CD4-positive, alpha-beta T cell treated with Interleukin-4 for 1 hour (primary cell): ENCODE results near the gene VDAC1.
"Not testable (repeated sequence)": the region's sequence is repeated elsewhere in the genome, so short reads cannot be mapped to it uniquely, and the experiment has no call there.

ENCODE experiments used
- DNase-seq, 2 donors: peaks; one replicate each; pipeline ENCODE4 v3.0.0-alpha.2; 2020 to 2022

The VDAC1 gene, protein sequence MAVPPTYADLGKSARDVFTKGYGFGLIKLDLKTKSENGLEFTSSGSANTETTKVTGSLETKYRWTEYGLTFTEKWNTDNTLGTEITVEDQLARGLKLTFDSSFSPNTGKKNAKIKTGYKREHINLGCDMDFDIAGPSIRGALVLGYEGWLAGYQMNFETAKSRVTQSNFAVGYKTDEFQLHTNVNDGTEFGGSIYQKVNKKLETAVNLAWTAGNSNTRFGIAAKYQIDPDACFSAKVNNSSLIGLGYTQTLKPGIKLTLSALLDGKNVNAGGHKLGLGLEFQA

DNA sequence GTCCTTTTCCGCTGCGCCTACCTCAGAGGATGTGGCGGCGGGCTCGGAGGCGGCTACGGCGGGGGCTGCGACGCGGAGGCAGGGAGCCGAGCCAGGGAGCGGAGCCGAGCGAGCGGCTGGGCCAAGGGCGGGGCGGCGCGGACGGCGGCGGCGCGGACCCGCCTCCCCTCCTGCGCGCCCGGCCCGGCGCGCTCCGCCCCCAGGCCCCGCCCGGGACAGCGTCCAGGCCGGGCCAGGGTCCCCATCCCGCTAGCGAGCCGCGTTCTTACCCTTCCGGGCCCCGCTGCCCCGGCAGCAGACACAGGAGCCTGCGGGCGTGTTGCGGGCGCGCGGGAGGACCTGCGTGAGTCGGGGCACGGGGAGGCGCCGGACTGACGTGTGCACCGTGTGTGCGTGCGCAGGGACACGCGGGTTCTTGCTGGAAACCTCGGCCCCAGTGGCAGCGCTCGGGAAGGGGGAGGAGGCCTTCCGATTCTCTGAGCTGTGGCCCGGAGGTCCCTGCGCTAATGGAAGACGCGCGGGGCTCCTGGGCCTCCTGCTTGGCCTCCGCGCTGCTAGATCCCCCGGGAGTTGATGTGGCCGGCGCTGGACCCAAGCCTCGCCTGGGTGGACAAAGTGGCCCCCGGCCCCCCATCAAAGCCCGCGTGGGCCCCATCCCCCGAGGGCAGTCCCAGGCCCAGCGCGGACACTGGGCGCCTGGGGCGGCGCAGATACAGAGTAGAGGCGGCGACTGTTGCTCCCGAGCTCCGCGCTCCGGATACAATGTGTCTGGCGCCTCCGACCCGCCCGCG is at the start of gene VDAC1:
Gene VDAC1, minus strand, starts transcription at position 350 of the 791 bp plus-strand sequence. CDS start 11,963 bp downstream, outside the sequence.
- DNase-seq, result peak; percentile 85 to 86

DNA sequence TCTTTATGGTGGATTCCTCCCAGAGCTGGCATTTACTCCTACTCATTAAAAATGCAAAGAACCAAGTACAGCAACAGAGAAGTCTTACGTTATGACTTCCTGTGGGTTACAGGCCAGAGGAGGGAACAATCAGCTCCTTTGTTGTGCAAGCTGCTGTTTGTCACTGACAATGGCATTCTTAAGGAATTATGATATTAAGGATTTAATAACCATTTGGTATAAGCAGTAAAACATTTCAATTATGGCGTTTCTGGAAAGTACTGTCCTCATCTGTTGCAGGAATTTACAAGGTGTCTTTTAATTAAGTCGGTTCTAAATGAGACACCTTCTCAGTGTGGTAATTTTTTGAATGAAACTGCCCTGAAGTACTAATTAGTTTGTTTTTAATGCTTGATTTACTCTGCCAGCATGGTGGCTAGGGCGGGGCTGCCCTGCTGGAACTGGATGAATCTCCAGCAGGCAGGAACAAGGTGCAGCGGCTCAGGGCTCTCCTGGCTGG is 49.1 kb upstream of the VDAC1 start:
- peak in 1 of 2 donors; percentile 20 for DNase-seq

DNA sequence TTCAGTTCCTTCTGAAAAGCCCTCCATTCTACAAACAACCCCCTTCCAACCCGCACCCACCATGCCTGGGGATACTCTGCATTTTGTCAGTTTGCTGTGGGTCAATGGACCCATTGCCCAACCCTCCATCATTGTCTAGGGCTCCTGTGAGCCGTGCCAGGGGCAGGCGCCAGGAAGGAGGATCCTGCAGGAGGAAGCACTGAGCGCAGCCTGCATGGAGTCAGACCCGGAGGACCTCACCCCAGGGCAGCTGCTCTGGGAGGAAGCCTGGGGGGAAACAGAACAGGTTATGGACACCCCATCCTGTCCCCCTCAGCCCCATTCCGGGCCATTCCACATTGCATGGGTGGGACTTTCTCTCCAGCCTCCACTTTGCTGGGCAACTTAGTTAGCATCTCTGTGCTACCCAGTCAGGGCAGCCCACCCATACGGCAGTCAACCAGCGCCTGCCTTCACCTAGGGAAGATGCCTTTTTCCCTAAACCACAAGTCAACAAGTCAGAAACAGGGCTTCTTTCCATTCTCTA is 48.6 kb upstream of the VDAC1 start:
- no peak for DNase-seq

DNA sequence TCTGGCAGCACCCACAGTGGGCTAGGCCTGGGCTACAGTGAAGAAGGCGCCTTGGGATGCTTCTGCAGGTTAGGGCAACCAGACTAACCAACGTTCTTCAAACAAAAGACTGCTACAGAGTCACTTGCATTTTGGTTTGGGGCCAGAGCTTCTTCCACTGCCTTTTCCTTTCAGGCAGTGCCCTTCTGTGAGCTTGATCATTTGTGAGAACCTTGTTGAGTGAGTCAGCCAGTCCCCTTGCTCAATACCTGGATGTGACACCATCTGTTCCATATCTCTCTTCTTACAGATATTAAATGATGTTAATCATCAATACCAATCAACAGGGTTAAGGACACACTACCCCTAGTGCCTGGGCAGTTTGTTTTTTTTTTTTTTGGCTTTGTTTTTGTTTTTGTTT is 46.5 kb upstream of the VDAC1 start:
- DNase-seq, result no peak

DNA sequence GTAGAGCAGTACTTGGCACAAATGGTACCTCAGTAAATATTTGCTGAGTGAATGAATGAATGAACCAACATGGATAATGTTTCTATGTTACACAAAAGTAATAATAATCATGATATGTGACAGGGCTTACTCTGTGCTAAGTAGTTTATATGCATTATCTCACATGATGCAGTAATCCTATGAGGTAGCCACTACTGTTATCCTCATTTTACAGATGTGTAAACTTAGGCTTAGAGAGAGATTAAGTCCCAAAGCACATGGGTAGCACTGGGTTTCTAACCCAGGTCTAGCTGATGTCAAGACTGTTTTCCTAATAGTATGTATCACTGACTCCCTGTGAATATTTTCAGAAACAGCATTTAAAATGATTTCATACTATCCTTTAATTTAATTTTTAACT is 44.1 kb upstream of the VDAC1 start:
- DNase-seq, result no peak

DNA sequence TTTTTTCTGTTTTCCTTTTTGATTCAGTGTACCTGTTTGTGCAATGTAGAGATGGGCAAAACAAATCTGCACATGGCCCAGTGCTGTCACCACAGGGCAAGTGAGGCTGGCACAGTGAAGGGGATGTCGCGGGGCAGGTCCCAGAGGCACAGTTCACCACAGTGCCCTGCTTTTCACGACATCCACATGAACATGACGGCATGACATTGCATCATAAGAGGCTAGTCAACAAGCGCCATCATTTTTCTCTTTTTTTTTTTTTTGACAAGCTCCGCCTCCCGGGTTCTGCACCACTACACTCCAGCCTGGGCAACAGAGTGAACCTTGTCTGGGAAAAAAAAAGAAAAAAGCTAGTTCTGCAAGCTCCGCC is 42.9 kb upstream of the VDAC1 start:
- DNase-seq, result no peak

DNA sequence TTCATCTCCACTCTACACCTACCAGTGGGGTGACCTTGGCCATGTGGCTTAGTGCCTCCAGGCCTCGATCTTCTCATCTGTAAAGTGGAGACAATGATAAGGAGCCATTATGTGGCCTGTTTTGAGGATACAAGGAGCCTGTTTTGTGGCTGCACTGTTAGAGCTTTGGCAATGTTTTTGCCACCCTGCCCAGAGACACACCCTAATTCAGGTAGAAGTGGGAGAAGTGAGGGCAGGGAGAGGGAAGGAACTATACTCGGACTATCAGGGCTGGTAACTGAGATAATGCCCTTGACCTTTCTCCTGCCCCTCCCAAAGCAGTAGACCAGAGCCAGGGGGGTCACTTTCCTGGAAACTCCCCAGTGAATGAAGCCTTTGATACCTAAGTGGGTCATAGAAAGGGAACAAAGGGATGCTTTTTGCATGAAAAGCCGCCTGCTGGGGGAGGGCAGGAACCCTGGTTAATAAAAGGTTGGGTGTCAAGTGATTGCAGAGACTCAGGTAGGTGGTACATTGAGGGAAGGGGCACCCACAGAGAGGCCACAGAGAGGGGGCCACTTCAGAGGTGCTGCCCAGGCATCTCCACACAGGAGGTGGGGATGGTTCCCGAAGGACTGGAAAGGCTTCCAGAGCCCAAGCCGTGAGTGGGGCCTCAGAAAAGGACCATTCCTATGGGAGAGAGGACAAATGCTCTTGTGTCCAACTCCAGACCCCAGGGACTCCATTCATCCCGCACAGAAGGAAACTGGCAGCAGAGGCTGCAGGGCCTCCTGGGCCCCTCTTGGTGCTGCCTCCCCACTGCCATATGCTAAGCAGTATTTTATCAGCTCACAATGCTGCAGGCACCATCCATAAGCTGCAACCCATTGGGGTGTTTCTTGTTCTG is 42.3 kb upstream of the VDAC1 start:
- DNase-seq, result no peak

DNA sequence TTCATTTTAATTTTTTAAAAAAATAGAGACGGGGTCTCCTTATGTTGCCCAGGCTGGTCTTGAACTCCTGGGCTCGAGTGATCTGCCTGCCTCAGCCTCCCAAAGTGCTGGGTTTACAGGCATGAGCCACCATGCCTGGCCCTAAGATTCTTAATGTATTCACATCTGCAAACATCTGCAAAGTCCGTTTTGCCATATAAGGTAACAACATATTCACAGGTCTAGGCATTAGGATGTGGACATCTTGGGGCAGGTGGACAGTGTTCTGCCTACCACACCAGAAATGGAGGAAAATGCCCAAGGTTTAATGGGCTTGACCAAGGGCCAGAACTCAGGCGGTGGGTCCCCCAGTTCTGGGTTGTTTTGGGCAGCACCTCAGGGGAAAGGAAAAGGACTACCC is 41.6 kb upstream of the VDAC1 start:
- no peak for DNase-seq

DNA sequence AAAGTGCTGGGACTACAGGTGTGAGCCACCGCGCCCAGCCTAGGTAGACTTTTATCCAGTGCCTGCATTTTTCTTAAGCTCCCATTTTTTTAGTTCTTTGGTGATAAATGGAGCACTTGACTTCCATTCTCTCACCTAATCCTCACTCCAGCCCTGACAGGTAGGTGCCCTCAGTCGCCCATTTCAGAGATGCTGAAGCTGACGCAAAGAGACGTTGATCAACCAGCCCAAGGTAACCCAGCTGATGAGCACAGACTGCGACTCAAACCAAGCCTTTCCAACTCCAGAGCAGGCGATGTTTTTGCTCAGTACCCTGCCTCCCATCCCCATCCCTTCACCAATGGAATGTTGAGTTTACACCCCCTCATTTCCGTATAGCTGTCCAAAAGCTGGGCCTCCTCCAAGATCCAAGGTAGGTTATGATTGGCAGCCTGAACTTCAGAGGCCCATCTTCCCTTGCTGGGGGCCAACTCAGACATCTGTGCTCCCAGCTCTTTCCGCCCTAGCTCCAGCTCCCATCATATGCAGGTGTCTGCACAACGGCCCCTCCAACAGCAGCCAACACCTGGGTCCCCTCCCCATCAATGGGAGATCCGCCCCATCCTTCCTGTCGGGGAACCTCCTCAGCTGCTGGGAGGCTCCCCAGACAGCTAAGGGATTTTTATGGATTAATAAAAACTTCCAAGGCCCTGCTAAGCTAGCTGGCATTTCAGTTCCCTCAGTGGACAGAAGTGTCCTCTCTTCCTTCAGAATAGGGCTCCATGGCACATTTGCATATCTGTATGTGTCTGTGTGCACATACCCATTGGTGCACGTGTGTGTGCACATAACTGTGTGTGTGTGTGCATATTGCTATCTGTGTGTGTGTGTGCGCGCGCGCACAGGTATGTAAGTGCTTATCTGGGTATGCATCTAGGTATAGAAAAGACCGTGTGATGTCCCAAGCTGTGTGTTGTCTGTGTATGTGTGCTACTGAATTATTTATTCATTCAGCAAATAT is 39.3 kb upstream of the VDAC1 start:
- DNase-seq, result no peak

DNA sequence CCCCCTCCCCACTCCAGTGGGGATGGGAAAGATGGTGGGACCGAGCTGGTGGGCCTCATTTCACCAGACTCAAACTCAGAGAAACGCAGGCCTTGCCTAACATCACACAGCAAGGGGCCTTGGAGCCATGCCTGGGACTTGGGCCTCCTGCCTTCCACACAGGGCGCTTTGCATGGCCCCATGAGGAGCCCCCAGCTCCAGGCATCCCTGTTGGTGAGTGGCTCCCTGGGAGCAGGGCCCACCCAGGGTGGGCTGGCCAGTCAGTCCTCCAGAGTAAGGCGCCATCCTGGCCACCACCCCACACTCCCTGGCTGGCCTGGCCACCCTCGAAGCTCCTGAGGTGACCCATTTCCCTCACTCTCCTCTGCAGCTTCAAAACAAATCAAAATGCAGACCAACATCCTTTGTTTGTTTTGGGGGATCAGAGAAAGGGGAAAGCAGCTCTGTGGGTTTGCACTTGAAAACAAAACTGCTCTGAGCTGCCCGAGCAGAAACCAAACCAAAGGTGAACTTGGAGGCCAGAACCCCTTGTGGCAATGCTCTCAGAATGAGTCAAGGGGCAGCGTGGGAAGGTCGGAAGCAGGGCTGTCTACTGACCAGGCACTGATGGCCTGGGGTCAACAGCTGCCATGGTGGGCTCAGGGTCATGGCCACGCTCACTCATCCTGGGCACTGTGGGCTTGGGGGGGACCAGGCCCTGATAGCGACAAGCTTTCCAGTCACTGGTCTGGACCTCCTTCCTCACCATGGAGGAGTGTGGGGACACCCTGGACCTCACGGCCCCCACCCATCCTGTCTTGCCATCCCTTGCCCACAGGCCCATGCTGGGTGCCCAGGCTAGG is 37.0 kb upstream of the VDAC1 start:
- DNase-seq, result no peak

DNA sequence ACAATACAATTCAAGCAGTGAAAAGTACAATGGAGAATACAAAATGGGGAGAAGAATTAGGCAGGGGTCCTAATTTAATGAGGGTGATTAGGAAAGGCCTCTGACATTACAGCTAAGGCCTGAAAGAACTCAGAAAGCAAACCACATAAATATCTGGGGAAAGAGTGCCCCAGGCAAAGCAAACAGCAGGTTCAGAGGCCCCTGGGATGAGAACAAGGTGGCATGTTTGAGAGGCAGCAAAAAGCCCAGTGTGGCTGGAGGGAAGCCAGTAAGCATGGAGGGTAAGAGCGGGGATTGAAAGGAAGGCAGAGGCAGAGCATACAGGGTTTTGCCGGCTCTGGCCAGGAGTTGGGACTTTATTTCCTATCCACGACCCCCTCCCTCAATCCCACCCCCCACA is 33.4 kb upstream of the VDAC1 start:
- no peak for DNase-seq

DNA sequence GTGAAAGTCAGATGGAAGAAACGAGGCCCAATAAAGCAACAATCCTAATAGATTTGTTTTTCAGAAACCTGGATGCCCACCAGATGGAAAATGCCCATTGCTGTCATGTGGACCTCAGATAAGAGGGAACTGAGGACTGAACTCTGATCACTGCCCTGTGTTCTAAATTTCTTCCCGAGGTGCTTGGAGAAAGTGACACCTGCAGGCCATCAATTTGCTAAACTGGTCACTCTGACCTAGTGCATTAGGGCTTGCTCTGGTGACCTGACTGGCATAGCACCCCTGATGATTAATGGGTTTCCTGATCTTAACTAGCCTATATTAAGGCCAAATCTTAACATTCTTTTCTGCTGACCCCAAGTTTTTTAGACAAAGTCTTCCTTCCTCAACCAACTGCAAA is 32.4 kb upstream of the VDAC1 start:
- no peak for DNase-seq

DNA sequence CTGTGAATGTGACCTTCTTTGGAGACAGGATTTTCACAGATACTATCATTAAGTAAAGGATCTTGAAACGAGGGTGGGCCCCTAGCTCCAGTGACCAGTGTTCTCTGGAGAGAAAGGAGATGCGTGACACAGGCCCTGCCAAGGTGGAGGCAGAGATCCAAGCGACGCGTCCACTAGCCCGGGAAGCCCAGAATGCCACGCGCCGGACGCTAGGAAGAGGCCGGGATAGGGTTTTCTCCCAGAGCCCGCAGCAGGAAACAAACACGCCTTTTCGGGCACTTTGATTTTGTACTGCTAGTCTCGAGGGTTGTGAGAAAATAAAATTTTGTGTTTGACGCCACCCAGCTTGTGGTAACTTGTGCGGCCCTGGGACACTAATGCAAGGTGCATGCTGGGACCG is 29.6 kb upstream of the VDAC1 start:
- DNase-seq, result no peak

DNA sequence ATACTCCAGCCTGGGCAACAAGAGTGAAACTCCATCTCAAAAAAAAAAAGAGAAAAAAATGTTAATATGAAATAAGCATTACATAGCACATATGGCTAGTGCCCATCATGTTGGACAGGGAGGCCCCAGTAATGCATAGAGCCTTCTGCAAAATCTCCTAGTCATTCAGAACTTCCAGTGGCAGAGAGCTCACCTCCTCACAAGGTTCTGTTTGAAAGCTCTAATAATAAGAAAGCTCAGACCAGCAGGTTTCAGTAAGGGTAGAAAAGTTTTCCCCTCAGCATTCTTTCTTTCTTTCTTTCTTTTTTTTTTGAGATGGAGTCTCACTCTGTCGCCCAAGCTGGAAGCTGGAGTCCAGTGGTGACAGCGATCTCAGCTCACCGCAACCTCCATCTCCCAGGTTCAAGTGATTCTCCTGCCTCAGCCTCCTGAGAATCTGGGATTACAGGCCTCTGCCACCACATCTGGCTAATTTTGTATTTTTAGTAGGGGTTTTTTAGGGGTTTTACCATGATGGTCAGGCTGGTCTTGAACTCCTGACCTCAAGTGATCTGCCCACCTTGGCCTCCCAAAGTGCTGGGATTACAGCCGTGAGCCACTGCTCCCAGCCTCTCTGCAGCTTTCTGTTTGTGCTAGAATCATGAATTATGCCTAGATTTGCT is 25.7 kb upstream of the VDAC1 start:
- not testable (repeated sequence) for DNase-seq

DNA sequence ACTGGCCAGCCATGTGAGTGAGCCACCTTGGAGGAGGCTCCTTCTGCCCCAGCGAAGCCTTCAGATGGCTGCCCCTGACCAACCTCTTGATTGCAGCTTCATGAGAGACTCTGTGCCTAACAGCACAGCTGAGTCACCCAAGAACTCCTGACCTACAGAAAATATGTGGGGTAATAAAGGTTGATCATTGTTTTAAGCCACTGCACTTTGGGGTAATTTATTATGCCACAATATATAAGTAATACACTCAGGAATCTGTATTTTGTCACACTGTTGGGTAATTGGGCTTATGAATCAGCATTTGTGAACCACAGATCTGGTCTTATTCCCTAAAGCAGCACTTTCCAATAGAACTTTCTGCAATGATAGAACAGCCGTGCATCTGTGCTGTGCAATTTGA is 24.4 kb upstream of the VDAC1 start:
- DNase-seq, result no peak

DNA sequence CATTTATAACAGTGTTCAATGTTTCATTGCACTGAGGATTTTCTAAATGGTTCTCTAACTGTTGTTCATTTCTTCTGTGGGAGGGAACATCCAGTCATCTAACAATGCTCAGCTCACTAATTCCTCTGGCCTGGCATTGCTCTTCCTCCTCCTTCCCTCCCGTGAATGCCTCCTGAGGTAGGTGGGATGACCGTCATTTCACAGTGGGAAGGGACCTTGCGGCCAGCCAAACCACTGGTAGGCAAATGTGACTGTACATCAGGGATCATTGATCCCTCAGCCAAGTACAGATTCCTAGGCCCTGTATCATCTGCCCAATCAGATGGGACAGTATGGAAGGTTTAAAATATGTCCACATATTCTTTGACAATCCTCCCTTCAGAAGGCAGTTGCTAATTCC is 23.7 kb upstream of the VDAC1 start:
- DNase-seq, result no peak

DNA sequence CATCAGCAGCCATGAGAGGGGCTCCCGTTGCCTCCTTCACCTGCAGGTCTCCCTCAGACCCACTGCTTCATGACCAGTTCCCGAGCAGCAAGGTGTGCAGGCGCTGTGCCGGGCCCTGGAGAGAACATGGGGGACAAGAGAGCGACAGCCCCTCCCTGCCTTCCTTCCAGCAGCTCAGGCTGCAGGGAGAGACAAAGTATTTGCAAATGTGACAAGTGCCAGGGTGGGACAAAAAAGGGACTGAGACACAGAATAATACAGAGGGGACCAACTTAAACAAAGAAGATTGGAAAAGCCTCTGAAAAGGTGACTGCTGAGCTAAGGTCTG is 22.5 kb upstream of the VDAC1 start:
- DNase-seq, result no peak

DNA sequence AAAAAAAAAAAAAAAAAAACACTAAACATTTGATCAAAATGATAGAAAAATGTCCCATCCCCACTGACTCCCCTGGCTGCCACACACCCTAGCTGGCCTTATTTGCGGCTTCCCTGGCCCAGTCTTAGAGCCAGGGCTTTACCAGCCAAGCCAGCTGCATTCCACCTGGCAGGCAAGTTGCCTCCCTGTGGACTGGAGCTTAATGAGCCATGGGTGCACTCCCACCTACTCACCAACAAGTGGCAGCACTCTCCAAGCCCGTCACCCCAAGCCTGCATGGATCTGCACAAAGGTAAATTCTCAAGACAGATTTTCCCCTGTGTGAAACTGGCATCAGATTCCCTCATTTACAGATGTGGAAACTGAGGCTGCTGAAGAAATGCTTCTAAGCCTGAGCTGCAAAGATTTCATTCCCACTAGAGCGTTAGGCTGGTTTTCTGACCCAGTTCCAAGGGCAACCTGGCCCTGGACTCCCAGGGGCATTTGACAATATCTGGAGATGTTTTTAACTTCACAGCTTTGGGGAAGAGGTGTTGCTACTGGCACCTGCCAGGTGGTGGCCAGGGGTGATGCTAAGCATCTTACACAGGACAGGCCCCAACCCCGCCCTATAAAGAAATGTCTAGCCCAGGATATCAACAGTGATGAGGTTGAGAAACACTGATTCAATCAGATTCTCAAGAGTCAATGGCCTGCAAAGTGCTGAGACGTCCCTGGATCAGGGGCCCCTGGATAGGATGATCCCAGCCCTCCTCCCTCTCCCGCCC is 21.9 kb upstream of the VDAC1 start:
- DNase-seq, result peak; percentile 42 to 58

DNA sequence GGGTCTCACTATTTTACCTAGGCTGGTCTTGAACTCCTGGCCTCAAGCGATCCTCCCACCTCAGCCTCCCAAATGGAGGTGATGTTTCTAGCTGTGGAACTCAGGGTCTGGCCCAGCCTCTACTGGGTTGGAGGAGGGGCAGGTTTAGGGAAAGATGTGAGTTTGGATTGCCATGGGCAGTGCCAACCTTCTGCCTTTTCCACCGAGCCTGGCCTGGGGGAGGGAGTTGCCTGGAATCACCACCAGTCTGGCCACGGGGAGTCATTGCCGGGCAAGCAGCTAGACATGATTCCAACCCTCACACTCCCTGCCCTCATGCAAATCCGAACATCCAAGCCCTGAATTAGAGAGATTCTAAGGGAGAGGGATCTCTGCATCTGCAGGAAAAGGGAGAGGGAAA is 21.0 kb upstream of the VDAC1 start:
- no peak for DNase-seq

DNA sequence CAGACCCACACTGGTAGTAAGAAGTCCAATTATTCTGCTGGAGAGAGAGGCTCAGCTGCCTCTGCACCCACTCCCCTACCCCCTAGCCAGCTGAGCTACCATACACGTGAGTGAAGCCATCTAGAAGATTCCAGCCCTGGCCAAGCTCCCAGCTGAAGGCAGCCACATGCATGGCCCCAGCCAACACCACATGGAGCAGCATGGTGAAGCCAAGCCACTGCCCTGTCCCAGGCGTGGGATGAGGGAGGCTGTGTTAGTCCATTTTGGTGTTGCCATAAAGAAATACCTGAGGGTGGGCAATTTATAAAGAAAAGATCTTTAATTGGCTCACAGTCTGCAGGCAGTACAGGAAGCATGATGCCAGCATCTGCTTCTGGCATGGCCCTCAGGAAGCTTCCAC is 20.0 kb upstream of the VDAC1 start:
- DNase-seq, result no peak
